Urinary bladder (tissue), 4 donors: ENCODE measurements around the gene GATD1. TPM values are rescaled to one million over a fixed set of nuclear protein-coding genes. Genes with fewer than 3 reads are reported as not detected.
A peak's percentile ranks its signal among the peaks of the same experiment; 100 is the strongest.

Source experiments
- DNase-seq: peaks from one replicate; pipeline ENCODE4 v3.0.0-alpha.2; 2015; ENCODE audit errors: extremely low spot score
- H3K27ac ChIP-seq: one replicate; pipeline ENCODE4 v1.5.1; 2013; ENCODE audit warnings: low read depth, mild to moderate bottlenecking, moderate library complexity
- H3K36me3 ChIP-seq: one replicate; pipeline ENCODE4 v1.6.1; 2013; ENCODE audit warnings: mild to moderate bottlenecking, moderate library complexity; ENCODE audit not compliant: insufficient read depth
- H3K4me1 ChIP-seq: one replicate; pipeline ENCODE4 v1.6.1; 2013; ENCODE audit warnings: mild to moderate bottlenecking, moderate library complexity; ENCODE audit not compliant: insufficient read depth
- H3K4me3 ChIP-seq: one replicate; pipeline ENCODE4 v1.5.1; 2013; ENCODE audit warnings: low read depth, low read length
- WGBS: extraction: QIAGEN DNeasy Blood & Tissue Kit; methylation state at CpG from one replicate; pipeline ENCODE4 v1.1.7; 2013; 5-methylcytosine and 5-hydroxymethylcytosine counted together
- polyA plus RNA-seq: library from polyadenylated mRNA; stranded (reverse); fragments of 200-250 nt; gene quantifications from one replicate; pipeline ENCODE4 v1.2.3, GENCODE V29; 2013
- total RNA-seq: library from RNA; depleted of rRNA; stranded (reverse); fragments of >200 nt; gene quantifications from one replicate; pipeline ENCODE4 v1.2.3, GENCODE V29; 2014
- donor health status: healthy with polysubstance abuse.
- donor health status: healthy.

GATD1 gene
- total and polyA plus RNA-seq, 2 donors, result 26.4 to 43.3 TPM

DNA sequence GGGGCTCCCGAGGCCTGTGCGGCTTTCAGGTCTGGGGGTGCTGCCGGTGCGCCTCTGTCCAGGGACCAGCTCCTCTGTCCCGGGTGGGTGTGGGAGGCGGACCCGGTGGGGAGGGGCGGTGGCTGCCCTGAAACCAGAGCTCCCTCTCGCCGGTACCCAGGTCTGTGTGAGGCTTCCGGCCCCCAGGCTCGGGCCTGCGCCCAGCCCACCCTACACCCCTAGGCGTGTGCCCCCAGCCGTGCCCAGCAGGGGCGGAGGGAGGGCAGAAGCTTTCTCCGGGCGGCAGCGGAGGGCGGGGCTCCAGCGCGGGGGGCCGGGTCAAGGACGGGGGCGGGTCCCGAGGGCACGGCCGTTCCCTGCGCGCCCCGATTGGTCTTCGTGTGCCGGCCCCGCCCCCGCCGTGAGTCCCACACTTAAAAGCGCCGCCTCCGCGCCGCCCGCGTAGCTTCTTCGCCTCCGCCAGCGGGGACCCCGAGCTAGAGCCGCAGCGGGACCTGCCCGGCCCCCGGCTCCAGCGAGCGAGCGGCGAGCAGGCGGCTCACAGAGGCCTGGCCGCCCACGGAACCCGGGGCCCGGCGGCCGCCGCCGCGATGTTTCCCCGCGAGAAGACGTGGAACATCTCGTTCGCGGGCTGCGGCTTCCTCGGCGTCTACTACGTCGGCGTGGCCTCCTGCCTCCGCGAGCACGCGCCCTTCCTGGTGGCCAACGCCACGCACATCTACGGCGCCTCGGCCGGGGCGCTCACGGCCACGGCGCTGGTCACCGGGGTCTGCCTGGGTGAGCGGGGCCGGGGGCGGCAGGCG is 42.0 kb upstream of the GATD1 start:
- Histone ChIP-seq H3K36me3 (no peaks in the 10 kb centered on the region), H3K27ac (peak overlapping the region; percentile 96), H3K4me1 (no peaks in the 10 kb centered on the region), H3K4me3 (peak overlapping the region; percentile 94)
- under 1% methylated on average over 96 of the region's 96 CpGs for WGBS
- DNase-seq, result no peak

DNA sequence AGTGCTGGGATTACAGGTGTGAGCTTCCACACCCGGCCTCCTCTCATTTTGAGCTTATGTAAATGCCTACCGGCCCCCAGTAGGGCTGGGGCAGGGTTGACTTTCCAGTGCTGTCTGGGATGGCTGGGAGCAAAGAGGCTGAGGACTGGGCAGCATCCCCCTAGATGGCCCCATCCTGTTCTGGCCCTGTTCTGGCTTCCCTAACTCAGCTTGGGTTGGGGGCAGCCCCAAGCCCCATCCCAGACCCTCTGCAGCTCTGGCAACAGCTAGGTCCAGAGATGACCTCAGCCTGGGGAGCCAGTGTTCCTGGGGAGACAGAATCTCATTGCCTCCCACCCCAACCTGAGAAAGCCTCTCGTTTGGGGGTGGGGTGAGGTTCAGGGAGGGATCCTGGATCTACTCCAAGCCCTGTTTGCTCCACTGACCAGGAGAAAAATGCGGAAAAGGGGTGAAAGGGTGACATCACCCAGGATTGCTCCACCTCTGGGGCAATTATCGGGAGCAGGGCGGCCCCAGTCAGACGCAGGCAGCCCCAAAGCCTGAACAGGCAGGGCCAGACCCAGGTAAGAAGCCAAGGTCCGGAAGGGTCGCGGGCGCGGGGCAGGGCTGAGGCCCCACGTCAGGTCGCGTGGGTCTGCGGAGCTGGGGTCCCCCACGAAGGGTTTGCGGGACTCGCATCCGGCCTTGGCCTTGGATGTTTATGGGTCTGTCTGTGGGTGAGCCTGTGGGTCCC is 41.3 kb upstream of the GATD1 start, which contains the start of gene PNPLA2:
Gene PNPLA2 (plus strand): TSS at position 519 of the 733 bp plus-strand sequence. CDS start 805 bp downstream, outside the sequence.
- peak within 1 kb of the TSS; percentile 96 for H3K27ac ChIP-seq
- no peaks in the 10 kb centered on the region for H3K4me1 ChIP-seq
- H3K36me3 ChIP-seq, result no peaks in the 10 kb centered on the region
- WGBS, result 23% methylated on average over 20 of the region's 20 CpGs
- no peak for DNase-seq
- peak within 1 kb of the TSS; percentile 94 for H3K4me3 ChIP-seq

DNA sequence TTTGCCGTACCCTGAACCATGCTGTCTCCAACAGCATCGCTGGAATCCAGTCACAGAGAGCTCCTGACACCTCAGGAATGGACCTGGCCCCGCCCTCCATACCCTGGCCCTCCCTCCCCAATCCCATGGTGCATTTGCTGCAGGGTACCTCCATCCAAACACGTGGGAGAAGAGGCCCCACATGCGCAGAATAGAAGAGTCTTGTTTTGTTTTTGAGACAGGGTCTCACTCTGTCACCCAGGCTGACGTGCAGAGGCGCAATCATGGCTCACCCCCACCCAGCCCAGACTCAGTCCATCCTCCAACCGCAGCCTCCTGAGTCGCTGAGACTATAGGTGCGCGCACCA is 39.1 kb upstream of the GATD1 start:
- no peak for DNase-seq
- H3K4me1 ChIP-seq, result no peaks in the 10 kb centered on the region

DNA sequence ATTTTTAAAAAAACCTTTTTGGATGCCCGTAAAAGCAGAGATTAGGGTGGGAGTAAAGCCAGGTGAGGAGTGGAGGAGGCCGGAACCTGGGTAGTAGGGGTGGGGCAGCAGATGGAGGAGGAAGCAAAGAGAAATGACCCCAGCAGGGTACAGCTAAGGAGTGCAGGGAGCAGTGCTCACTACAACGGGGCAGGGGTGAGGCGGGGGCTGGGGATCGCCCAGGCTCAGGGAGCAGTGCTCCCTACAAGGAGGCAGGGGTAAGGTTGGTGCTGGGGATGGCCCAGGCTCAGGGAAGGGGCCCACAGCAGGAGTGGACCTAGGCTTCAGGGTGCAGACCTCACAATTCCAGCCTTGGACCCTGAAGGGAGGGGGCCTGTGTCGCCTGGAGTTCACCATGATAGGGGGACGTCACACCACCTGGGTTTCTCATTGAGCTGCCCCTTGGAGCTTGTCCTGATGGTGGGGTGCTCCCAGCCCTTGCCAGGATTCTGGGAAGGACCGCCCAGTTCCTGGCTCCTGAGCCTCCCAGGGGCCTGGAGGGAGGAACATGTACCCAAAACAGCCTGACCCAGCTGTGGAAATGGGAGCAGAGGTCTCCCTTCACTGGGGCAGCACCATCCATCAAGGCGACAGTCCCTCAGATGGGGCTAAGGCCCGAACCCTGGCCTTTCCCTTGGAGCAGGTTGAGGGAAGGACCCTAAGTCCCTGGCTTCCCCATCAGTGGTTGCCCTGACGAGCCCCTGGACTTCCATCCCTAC is 38.6 kb upstream of the GATD1 start:
- WGBS, result 87% methylated on average over 11 of the region's 11 CpGs
- Histone ChIP-seq H3K36me3 (no peaks in the 10 kb centered on the region), H3K4me1 (no peaks in the 10 kb centered on the region), H3K4me3 (no peak overlapping the region), H3K27ac (no peak overlapping the region)
- no peak for DNase-seq

More for the DNA sequence above, 39.1 kb upstream of the GATD1 start:
- WGBS, result 81% methylated on average over 11 of the region's 11 CpGs
- Histone ChIP-seq H3K4me3 (no peak overlapping the region), H3K36me3 (no peaks in the 10 kb centered on the region), H3K27ac (no peak overlapping the region)

DNA sequence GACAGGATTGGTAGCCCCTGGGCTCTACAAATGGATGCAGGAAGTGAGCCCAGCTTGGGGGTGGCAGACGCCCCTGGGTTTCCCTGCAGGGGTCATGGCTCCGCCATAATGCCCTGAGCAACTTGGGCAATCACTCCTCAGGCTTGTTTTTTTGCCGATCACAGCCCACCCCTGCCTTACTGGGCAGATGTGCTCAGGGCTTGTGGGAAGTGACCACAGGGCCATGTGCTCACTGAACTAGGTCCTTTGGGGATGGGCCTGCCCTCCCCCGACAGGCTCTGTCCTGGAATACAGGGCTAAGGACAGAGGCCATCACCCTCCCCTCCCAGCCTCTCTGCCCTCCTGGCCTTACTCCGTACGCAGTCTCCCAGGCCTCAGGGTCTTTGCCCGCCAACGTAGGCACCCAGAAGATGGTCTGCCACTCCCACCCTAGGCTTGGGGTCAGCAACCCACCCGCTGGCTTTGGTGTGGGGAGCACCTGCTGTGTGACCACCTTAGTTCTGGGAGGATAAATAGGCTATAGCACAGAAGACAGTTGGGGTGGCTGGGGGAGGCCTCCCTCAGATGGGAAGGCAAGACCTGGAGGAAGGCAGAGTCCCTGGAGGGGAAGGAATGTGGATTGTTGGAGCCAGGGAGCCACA is 36.3 kb upstream of the GATD1 start:
- WGBS, result 81% methylated on average over 9 of the region's 9 CpGs
- DNase-seq, result no peak

DNA sequence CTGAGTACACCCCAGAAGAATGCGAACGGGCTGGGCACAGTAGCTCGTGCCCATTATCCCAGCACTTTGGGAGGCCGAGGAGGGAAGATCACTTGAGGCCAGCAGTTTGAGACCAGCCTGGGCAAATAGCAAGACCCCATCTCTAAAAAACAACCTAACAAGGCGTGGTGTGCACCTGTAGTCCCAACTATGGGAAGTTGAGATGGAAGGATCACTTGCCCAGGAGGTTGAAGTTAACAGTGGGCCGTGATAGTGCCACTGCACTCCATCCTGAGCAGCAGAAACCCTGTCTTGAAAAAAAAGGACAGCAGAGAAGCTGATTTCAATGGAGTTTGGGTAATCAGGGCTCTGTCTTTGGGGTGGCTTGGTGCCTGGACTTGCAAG is 35.8 kb upstream of the GATD1 start:
- peaks cover 3% of the 10 kb centered on the region for H3K4me1 ChIP-seq
- no peak overlapping the region for H3K4me3 ChIP-seq
- DNase-seq, result no peak
- 84% methylated on average over 6 of the region's 6 CpGs for WGBS
- H3K27ac ChIP-seq, result no peak overlapping the region
- no peaks in the 10 kb centered on the region for H3K36me3 ChIP-seq

More for the DNA sequence above, 36.3 kb upstream of the GATD1 start:
- no peaks in the 10 kb centered on the region for H3K36me3 ChIP-seq
- H3K4me3 ChIP-seq, result no peak overlapping the region
- peaks cover under 1% of the 10 kb centered on the region for H3K4me1 ChIP-seq
- H3K27ac ChIP-seq, result no peak overlapping the region

DNA sequence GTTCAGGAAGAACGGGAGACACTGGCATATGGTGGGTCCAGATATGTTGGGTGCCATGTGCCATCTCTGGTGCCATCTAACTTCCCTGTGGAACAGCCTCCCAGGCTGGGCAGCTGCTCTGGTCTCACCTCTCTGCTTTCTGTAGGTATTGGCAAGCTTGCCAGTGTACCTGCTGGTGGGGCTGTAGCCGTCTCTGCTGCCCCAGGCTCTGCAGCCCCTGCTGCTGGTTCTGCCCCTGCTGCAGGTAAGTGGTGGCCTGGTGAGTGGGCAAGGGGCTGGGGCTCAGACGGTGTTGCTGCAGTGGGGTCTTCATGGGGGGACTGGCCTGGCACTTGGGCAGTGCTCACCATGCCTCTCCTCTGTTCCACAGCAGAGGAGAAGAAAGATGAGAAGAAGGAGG is 35.1 kb upstream of the GATD1 start:
- H3K4me3 ChIP-seq, result no peak overlapping the region
- H3K36me3 ChIP-seq, result no peaks in the 10 kb centered on the region
- no peak for DNase-seq
- peaks cover 3% of the 10 kb centered on the region for H3K4me1 ChIP-seq
- 84% methylated on average over 3 of the region's 3 CpGs for WGBS
- no peak overlapping the region for H3K27ac ChIP-seq

DNA sequence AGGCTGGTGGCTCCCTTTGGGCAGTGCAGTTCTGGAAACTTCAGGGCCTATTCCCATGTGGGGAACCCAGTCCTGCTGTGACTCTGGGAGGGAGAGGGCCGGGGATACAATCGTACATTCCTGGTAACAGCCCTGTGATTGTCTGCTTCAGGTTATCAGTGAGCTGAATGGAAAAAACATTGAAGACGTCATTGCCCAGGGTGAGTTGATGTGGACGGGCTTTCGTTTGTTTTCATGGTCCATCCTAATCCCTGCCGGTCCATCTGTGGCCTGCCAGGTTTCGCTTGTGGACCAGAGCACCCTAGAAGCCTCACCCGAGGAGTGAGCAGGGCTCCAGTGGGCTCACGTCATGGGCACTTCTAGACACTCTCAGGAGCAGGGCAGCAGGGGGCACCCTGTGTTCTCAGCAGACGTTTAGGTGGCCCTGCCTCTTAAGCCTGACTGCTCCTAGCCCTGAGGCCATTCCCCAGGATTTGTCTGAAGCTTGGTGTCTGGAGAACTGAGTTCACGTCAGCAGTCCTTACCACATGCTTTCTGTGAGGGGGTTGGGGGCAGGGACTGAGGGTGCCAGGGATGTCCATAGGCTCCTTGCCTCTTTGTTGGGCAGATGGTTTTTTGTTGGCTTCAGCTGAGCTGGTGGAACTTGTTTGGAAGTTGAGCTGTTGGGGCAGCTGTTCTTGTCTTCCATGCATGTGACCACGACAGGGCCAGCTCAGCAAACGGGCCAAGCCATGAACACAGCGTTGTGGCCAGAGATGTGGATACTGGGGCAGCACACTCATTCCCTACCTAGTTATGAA is 34.4 kb upstream of the GATD1 start:
- Histone ChIP-seq H3K4me1 (peaks cover 3% of the 10 kb centered on the region), H3K4me3 (no peak overlapping the region), H3K36me3 (no peaks in the 10 kb centered on the region), H3K27ac (no peak overlapping the region)
- 69% methylated on average over 14 of the region's 14 CpGs for WGBS
- no peak for DNase-seq

DNA sequence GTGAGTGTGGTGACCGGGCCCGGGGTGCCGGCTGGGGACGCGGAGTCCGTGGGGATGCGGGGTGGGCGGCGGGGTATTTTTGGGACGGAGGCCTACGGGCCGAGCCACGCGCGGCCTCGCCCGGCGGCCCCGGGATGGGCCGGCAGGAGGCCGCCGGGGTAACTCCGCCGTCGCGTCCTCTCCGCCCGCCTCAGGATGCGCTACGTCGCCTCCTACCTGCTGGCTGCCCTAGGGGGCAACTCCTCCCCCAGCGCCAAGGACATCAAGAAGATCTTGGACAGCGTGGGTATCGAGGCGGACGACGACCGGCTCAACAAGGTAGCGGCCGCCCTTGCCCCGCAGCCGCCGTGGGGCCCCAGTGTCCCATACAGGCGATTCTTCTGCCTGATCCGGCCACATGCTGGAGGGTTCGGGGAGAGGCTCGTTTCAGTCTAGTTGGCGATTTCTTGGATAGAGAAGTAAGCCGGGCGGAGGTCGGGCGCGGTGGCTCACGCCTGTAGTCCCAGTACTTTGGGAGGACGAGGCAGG is 32.8 kb upstream of the GATD1 start:
- peaks cover 3% of the 10 kb centered on the region for H3K4me1 ChIP-seq
- H3K27ac ChIP-seq, result peak overlapping the region; percentile 54
- no peaks in the 10 kb centered on the region for H3K36me3 ChIP-seq
- H3K4me3 ChIP-seq, result peak overlapping the region; percentile 86
- under 1% methylated on average over 55 of the region's 55 CpGs for WGBS
- no peak for DNase-seq

DNA sequence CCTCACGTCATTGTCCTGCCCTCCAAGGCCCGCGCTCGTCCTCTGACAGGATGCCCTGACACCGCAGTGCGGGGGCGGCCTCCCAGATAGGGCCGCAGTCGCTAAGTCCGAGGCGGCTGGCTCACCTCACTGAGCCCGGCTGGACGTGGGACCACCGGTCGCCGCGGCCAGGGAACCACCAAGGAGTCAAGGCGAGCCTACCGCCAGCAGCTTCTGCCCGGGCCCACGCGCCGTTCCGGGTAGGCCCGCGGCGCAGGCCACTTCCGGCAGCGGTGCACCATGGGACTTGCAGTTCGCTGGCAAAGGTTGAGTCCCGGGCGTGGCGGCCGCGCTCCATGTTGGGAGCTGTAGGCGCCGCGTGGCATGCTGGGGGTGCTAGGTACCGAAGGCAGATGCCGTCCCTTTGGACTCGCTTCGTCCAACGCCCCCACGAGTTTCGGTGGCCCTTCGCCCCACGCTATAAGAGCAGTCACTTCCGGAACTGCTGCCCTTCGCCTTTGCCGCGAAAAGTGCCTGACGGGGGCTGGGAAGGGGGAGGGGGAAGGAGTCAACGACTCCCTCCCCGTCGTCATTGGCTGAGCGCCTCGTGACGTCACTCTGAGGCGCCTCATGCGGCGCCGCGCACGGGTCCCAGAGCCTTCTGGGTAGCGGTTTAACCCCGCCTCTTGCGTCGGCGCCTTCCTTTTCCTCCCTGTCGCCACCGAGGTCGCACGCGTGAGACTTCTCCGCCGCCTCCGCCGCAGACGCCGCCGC is 32.2 kb upstream of the GATD1 start, which contains the start of gene RPLP2:
Gene RPLP2 (plus strand): TSS at position 681 of the 753 bp plus-strand sequence. CDS start 268 bp downstream, outside the sequence.
- Histone ChIP-seq H3K36me3 (no peaks in the 10 kb centered on the region), H3K4me1 (peaks cover 6% of the 10 kb centered on the region), H3K27ac (peak within 1 kb of the TSS; percentile 97), H3K4me3 (peak within 1 kb of the TSS; percentile 86)
- under 1% methylated on average over 81 of the region's 81 CpGs for WGBS
- peak; percentile 93 for DNase-seq

DNA sequence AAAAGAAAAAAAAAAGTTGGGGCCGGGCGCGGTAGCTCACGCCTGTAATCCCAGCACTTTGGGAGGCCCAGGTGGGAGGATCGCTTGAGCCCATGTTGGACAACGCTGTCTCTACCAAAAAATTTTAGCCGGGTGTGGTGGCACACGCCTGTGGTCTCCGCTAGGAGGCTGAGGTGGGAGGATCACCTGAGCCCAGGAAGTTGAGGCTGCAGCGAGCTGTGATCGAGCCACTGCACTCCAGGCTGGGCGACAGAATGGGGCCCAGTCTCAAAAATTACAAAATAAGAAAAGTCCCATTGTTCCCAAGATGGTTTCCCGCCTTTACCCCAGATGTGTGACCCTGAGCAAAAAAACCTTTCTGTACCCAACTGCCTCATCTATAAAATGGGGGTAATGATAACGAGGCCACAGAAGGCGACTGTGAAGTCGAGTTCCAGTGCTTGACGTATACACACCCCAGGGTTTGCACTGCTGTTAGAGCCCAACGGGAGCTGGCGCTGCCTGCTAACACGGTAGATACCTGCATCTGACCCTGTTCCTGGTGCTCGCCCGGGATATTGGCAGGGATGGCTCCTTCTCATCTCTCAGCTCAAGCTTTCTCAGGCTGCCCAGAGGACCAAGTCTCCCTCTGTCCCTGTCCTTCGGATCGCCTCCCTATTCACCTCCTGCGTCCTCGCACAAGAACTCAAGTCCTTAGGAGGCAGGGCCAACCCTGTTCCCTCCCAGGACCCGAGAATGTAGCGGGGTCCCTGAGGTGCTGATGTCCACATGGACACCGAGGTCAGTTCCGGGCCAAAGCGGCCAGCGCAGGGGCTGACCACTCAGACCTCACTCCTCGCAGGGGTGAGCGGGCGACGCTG is 31.4 kb upstream of the GATD1 start:
- H3K4me1 ChIP-seq, result peaks cover 6% of the 10 kb centered on the region
- H3K4me3 ChIP-seq, result peak overlapping the region; percentile 86
- 31% methylated on average over 36 of the region's 36 CpGs for WGBS
- no peak for DNase-seq
- peak overlapping the region; percentile 97 for H3K27ac ChIP-seq
- no peaks in the 10 kb centered on the region for H3K36me3 ChIP-seq
